Activated B cell treated with CpG ODN at 0.5 μM for 24 hours (primary cell): Measurements from ENCODE around the gene PRKAR1B. TPM values are rescaled to one million over a fixed set of nuclear protein-coding genes. Genes with fewer than 3 reads are reported as not detected.

ENCODE experiments used
- ATAC-seq: fragments of 200-7000 bp; cut with Tn5 transposase; one replicate; pipeline ENCODE4 v1.10.0; 2021; ENCODE audit warnings: low read depth, mild to moderate bottlenecking, moderate library complexity
- CTCF ChIA-PET: fragments of 350-600 bp; sonication (Branson Sonifier 250); formaldehyde crosslinking; loops from one replicate; lab custom pipeline; 2021; ENCODE audit warnings: antibody characterized with exemption; lab: Charles Lee
- POLR2A ChIA-PET: fragments of 350-600 bp; sonication (Branson Sonifier 250); formaldehyde crosslinking; loops from one replicate; lab custom pipeline; 2021; ENCODE audit warnings: antibody characterized with exemption; lab: Charles Lee
- DNase-seq: peaks from one replicate; pipeline ENCODE4 v3.0.0; 2022
- H3K27ac Mint-ChIP-seq: one replicate; pipeline ENCODE4 v1.8.0; 2020; ENCODE audit warnings: mixed read lengths
- H3K27me3 Mint-ChIP-seq: one replicate; pipeline ENCODE4 v1.8.0; 2021; ENCODE audit warnings: mixed read lengths
- H3K36me3 Mint-ChIP-seq: one replicate; pipeline ENCODE4 v1.8.0; 2021; ENCODE audit warnings: low read depth, mixed read lengths
- H3K4me1 Mint-ChIP-seq: one replicate; pipeline ENCODE4 v1.8.0; 2021; ENCODE audit warnings: mixed read lengths
- H3K4me3 Mint-ChIP-seq: one replicate; pipeline ENCODE4 v1.8.0; 2020; ENCODE audit warnings: mild to moderate bottlenecking, mixed read lengths
- H3K9me3 Mint-ChIP-seq: one replicate; pipeline ENCODE4 v1.8.0; 2020; ENCODE audit warnings: mixed read lengths
- CTCF ChIP-seq: fragments of 200-600 bp; IDR thresholded peaks from one replicate; pipeline ENCODE4 v1.8.0; 2022; ENCODE audit warnings: antibody characterized with exemption, mild to moderate bottlenecking
- intact Hi-C: fragments of 100-400 bp; cut with micrococcal nuclease; formaldehyde crosslinking; loops from one replicate; pipeline ENCODE4 v1.15.1; 2024
- total RNA-seq: library from RNA; stranded (reverse); gene quantifications from 2 replicates; pipeline ENCODE4 v1.2.3, GENCODE V29; 2022

Gene PRKAR1B
- total RNA-seq, 1 donor from 2014 or later = 17.5 TPM

GRCh38 chr7:508461-509170 is 218.5 kb downstream of the PRKAR1B start:
- Mint-ChIP-seq H3K4me1 (no peaks in the 10 kb centered on the region), H3K27me3 (no peaks in the 10 kb centered on the region), H3K27ac (no peak overlapping the region), H3K36me3 (peaks cover 1% of the 10 kb centered on the region), H3K4me3 (no peak overlapping the region), H3K9me3 (no peaks in the 10 kb centered on the region)
- no peak for ATAC-seq
- POLR2A ChIA-PET = no interaction called here
- TF ChIP-seq CTCF = no peak
- no peak for DNase-seq
- CTCF ChIA-PET = no interaction called here
- intact Hi-C loops = no loop called here

- no peaks in the 10 kb centered on the region for H3K27me3 Mint-ChIP-seq
- no peaks in the 10 kb centered on the region for H3K4me1 Mint-ChIP-seq
- no peak for TF ChIP-seq CTCF
- intact Hi-C loops = no loop called here
- POLR2A ChIA-PET = no interaction called here
- H3K9me3 Mint-ChIP-seq = no peaks in the 10 kb centered on the region
- H3K4me3 Mint-ChIP-seq = no peak overlapping the region
- DNase-seq = no peak
- CTCF ChIA-PET = no interaction called here
- peaks cover 1% of the 10 kb centered on the region for H3K36me3 Mint-ChIP-seq
- ATAC-seq = no peak
- no peak overlapping the region for H3K27ac Mint-ChIP-seq
Observed at GRCh38 chr7:507623-508300, 219.3 kb downstream of the PRKAR1B start.

- CTCF ChIA-PET = no interaction called here
- intact Hi-C loops = no loop called here
- DNase-seq (no peak), ATAC-seq (no peak)
- Mint-ChIP-seq H3K36me3 (peaks cover 1% of the 10 kb centered on the region), H3K27ac (no peak overlapping the region), H3K4me1 (no peaks in the 10 kb centered on the region), H3K4me3 (no peak overlapping the region), H3K9me3 (no peaks in the 10 kb centered on the region), H3K27me3 (no peaks in the 10 kb centered on the region)
- POLR2A ChIA-PET = no interaction called here
- no peak for TF ChIP-seq CTCF
Observed at GRCh38 chr7:506921-507622, 220.0 kb downstream of the PRKAR1B start.

GRCh38 chr7:506391-506831 is 220.7 kb downstream of the PRKAR1B start:
- H3K27me3 Mint-ChIP-seq = no peaks in the 10 kb centered on the region
- POLR2A ChIA-PET = no interaction called here

More at GRCh38 chr7:506391-506831, 220.7 kb downstream of the PRKAR1B start:
- CTCF ChIA-PET = no interaction called here
- DNase-seq (no peak), ATAC-seq (no peak)
- TF ChIP-seq CTCF = no peak
- no peak overlapping the region for H3K27ac Mint-ChIP-seq
- H3K9me3 Mint-ChIP-seq = no peaks in the 10 kb centered on the region
- intact Hi-C loops = no loop called here
- H3K36me3 Mint-ChIP-seq = peaks cover 1% of the 10 kb centered on the region
- H3K4me1 Mint-ChIP-seq = no peaks in the 10 kb centered on the region
- no peak overlapping the region for H3K4me3 Mint-ChIP-seq
